ENCODE data around the gene PTPRT. TPM values are rescaled to one million over a fixed set of nuclear protein-coding genes. Genes with fewer than 3 reads are reported as not detected.

PTPRT gene
- not detected in 2 replicates for total RNA-seq (2013; cell fraction: nucleolus; rRNA removed)
- total RNA-seq (2014; rRNA removed) (not detected in 2 replicates), total RNA-seq (2014; rRNA removed; fragmentation: Illumina TruSeq; extraction: Trizol) (not detected in 2 replicates), total RNA-seq (2021) (0.03 TPM in 1 of 2 replicates, not detected in the other), polyA plus RNA-seq (2011; rRNA removed) (not detected in 2 replicates), polyA plus RNA-seq (2014; fragmentation: Illumina TruSeq; extraction: Trizol) (not detected in 2 replicates), polyA plus RNA-seq (2014; fragmentation: Nextera tagmentation; extraction: Ambion mirVana) (not detected), polyA plus RNA-seq (2014; rRNA removed) (not detected in 2 replicates), polyA plus RNA-seq (2016; fragmentation: Nextera tagmentation; extraction: Ambion mirVana) (not detected), polyA minus RNA-seq (2011; rRNA and poly(A)+ RNA removed) (not detected in 2 replicates), Bru-seq, nascent RNA (percentile 0 among the genes with signal in this experiment), BruChase-seq, experiment 1, labeled RNA remaining after a 6-hour chase (percentile 0 among the genes with signal in this experiment), BruChase-seq, experiment 2, labeled RNA remaining after a 2-hour chase (percentile 1 among the genes with signal in this experiment)
- not detected for polyA plus RNA-seq (2011; ENCODE audit: low read depth)
- not detected in 2 replicates for polyA plus RNA-seq (2011; cell fraction: cytosol; rRNA removed)
- polyA plus RNA-seq (2011; cell fraction: nucleus; rRNA removed), result not detected in 2 replicates
- not detected in 2 replicates for polyA plus RNA-seq (2012)
- polyA minus RNA-seq (2011; cell fraction: cytosol; rRNA and poly(A)+ RNA removed), result not detected in 2 replicates
- not detected in 2 replicates for polyA minus RNA-seq (2011; cell fraction: nucleus; rRNA and poly(A)+ RNA removed)
- long read RNA-seq, experiment 1, result 0 reads
- long read RNA-seq, experiment 2, partial matches to known transcripts, result 0 of 2 reads
- long read RNA-seq, experiment 2, other reads (novel, unspliced or antisense), result 2 of 2 reads

DNA sequence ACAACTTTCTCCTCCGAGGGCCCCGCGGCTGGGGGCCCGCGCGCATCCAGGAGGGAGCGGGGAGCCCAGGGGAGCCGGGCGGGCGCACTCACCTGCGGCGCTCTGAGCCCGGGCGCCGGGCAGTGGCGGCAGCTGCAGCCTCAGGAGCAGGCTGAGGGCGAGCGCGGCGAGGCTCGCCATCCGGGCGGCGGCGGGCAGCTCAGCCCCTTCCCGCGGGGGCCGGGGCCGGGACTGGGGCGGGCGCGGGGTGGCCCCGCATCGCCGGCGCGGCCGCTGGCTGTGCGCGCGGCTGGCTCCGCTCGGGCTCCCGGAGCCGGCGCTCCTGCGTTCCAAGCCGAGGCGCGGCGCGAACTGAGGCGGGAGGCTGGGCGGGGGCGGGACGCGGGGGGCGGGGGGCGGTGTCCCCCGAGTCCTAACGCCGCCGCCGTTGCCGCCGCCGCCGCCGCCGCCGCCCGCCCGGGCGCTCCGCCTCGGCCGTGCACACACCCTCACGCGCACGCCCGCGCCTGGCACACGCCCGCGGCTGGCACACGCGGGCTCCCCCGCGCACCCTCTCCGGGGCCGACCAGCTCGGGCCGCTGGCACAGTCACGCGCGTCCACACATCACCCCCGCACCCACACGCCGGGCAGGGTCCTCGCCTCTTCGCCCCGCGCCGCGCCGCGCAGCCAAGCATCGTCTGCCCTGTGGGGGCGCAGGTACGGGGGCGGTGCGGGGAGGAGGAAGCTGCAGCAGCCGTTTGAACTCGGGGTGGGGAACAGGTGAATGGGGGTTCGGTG, at the start of gene PTPRT:
Gene PTPRT (minus strand): TSS at position 353 of the 778 bp plus-strand sequence. CDS start 173 bp downstream, at position 180.
- RAD21 ChIA-PET (ENCODE audit: unreplicated experiment), result no interaction called here
- no peak within 1 kb of the TSS for H3K27ac ChIP-seq (ENCODE audit: control insufficient read depth, insufficient read depth)
- H3K27me3 ChIP-seq (replicated peaks in 1 of 2; ENCODE audit: control insufficient read depth in 2 of 2, insufficient read depth in 2 of 2, low read length in 1 of 2), result peaks cover 1 to 5% of the 10 kb centered on the region in 2 experiments
- no peak within 1 kb of the TSS for H2AFZ ChIP-seq (ENCODE audit: control insufficient read depth, low read depth, low read length)
- FAIRE-seq (no peak), ATAC-seq (no peak), DNase-seq (ENCODE audit: low read depth, low spot score) (no peak)
- no peaks in the 10 kb centered on the region for H3K79me2 ChIP-seq (ENCODE audit: control insufficient read depth, insufficient read depth, low read length)
- no TSS peak for BruUV-seq (replicated peaks)
- H3K9ac ChIP-seq (ENCODE audit: control insufficient read depth, insufficient read depth, low read length), result no peak within 1 kb of the TSS
- CTCF ChIA-PET, result interaction anchor here (1.2 kb wide), 1 partner anchor 13 kb away, joined by 3 read pairs; no protein-coding TSS in a partner anchor
- no peaks in the 10 kb centered on the region for H3K36me3 ChIP-seq (ENCODE audit: control insufficient read depth in 2 of 2, insufficient read depth in 2 of 2, low read length in 1 of 2)
- in situ Hi-C loops (cut with MboI) (loop anchor here (10.0 kb wide), 2 partner anchors 1235 to 1445 kb away; no protein-coding TSS in a partner anchor), intact Hi-C loops (cut with micrococcal nuclease; ENCODE audit: unreplicated experiment) (loop anchor here (5.0 to 10.0 kb wide), 3 partner anchors 215 to 1452 kb away; no protein-coding TSS in a partner anchor)
- SMC1A ChIA-PET (ENCODE audit: uncharacterized antibody, unreplicated experiment), result no interaction called here
- WGBS (ENCODE audit: insufficient coverage, insufficient replicate concordance, low lambda C conversion rate, missing lambda C conversion rate), result 23% methylated on average over 24 of the region's 115 CpGs
- H3K9me3 ChIP-seq (replicated peaks; ENCODE audit: control insufficient read depth, insufficient read depth, low read length), result no peaks in the 10 kb centered on the region
- H3K4me2 ChIP-seq (ENCODE audit: control insufficient read depth, insufficient read depth), result no peak within 1 kb of the TSS
- no peak within 1 kb of the TSS for H3K4me3 ChIP-seq
- POLR2A ChIA-PET, result no interaction called here
- no peak for TF ChIP-seq JUNB (IDR thresholded peaks at IDR 0.05)
- TF ChIP-seq BCL3 (IDR thresholded peaks at IDR 0.05; ENCODE audit: borderline replicate concordance, insufficient read depth, low read depth, low read length, poor library complexity, severe bottlenecking), result no peak
- no peak for TF ChIP-seq RBBP5 (conservative IDR thresholded peaks at IDR 0.05)
- no peak for TF ChIP-seq SMAD5 (IDR thresholded peaks at IDR 0.05; ENCODE audit: low read depth)
- TF ChIP-seq MLLT1 (IDR thresholded peaks at IDR 0.05), result no peak
- no peaks in the 10 kb centered on the region for H4K20me1 ChIP-seq (ENCODE audit: control insufficient read depth, insufficient read depth)
- no peaks in the 10 kb centered on the region for H3K4me1 ChIP-seq (ENCODE audit: control insufficient read depth, insufficient read depth, low read length)
